HCT116 (cell line): ENCODE results near the gene RANBP17. TPM values are rescaled to one million over a fixed set of nuclear protein-coding genes. Genes with fewer than 3 reads are reported as not detected.

Experiments used
- ATAC-seq: fragments of 200-7000 bp; cut with Tn5 transposase; 2 replicates; pipeline ENCODE4 v1.9.1; 2020; ENCODE audit warnings: mild to moderate bottlenecking, moderate library complexity
- BruUV-seq: library from RNA; stranded (reverse); fragments of 400-500 nt; replicated peaks from 2 replicates; lab custom pipeline; 2021; lab: Mats Ljungman, UMichigan
- CTCF ChIA-PET: fragments of 300-600 bp; sonication (Branson Sonifier 250); formaldehyde crosslinking; loops from one replicate; lab custom pipeline; 2021; ENCODE audit warnings: antibody characterized with exemption; lab: Charles Lee
- POLR2A ChIA-PET: fragments of 300-600, 350-600 bp; sonication (Branson Sonifier 250); formaldehyde crosslinking; loops from one replicate; lab custom pipeline; 2021; ENCODE audit warnings: antibody characterized with exemption; lab: Charles Lee
- RAD21 ChIA-PET, 2 experiments: fragments of 300-600 bp; sonication (Branson Sonifier 250); formaldehyde crosslinking; loops; one replicate each; lab custom pipeline; 2023; ENCODE audit warnings: low total read pairs in 2 of 2; ENCODE audit not compliant: uncharacterized antibody in 2 of 2, unreplicated experiment in 2 of 2, low non-redundant PET in 1 of 2; lab: Charles Lee
- DNase-seq: peaks from one replicate; pipeline ENCODE4 v3.0.0-alpha.2; 2010; ENCODE audit warnings: low read depth, low spot score
- H2AFZ ChIP-seq: fragments of 200-600 bp; shearing (Covaris generic), sonication (generic); 2 replicates; pipeline ENCODE4 v1.6.1; 2017; ENCODE audit warnings: low read depth, mixed run types, mixed read lengths, antibody characterized with exemption, low read length; ENCODE audit not compliant: poor library complexity, severe bottlenecking
- H3K27ac ChIP-seq: 2 replicates; pipeline ENCODE4 v1.5.1; 2012; ENCODE audit warnings: low read depth, low read length
- H3K27me3 ChIP-seq: fragments of 200-600 bp; sonication (generic); 2 replicates; pipeline ENCODE4 v1.6.1; 2016; ENCODE audit warnings: mixed run types, low read length, mixed read lengths; ENCODE audit not compliant: insufficient read depth
- H3K36me3 ChIP-seq, 2 experiments: fragments of 200-500 bp in 1 of 2; fragments of 200-600 bp in 1 of 2; sonication (Bioruptor generic) in 1 of 2; sonication (generic) in 1 of 2; 2 replicates each; pipeline versions ENCODE4 v1.5.1 to v1.6.1; 2014 to 2016; ENCODE audit warnings: low read length in 2 of 2, inconsistent platforms in 1 of 2, mixed read lengths in 1 of 2, mixed run types in 1 of 2; ENCODE audit not compliant: insufficient read depth in 2 of 2, control insufficient read depth in 1 of 2
- H3K4me1 ChIP-seq, 2 experiments: fragments of 200-600 bp in 1 of 2; sonication (generic) in 1 of 2; 2 replicates each; pipeline versions ENCODE4 v1.5.1 to v1.6.1; 2012 to 2017; ENCODE audit warnings: low read length in 2 of 2, inconsistent platforms in 1 of 2, mild to moderate bottlenecking in 1 of 2, mixed read lengths in 1 of 2, mixed run types in 1 of 2, moderate library complexity in 1 of 2; ENCODE audit not compliant: insufficient read depth in 2 of 2, control insufficient read depth in 1 of 2
- H3K4me2 ChIP-seq: fragments of 200-600 bp; sonication (generic); 2 replicates; pipeline ENCODE4 v1.6.1; 2017; ENCODE audit warnings: mixed run types, low read length, mixed read lengths
- H3K4me3 ChIP-seq, 2 experiments: fragments of 200-600 bp in 1 of 2; sonication (generic) in 1 of 2; replicated peaks in 1 of 2; 2 replicates each; pipeline ENCODE4 v1.5.1; 2011 to 2016; ENCODE audit warnings: low read length in 2 of 2, control low read depth in 1 of 2, low read depth in 1 of 2, mild to moderate bottlenecking in 1 of 2, mixed read lengths in 1 of 2, mixed run types in 1 of 2
- H3K79me2 ChIP-seq: fragments of 200-600 bp; sonication (generic); 2 replicates; pipeline ENCODE4 v1.6.1; 2017; ENCODE audit warnings: mild to moderate bottlenecking, mixed run types, low read length, moderate library complexity, mixed read lengths; ENCODE audit not compliant: insufficient read depth
- H3K9ac ChIP-seq: fragments of 200-600 bp; sonication (generic); 2 replicates; pipeline ENCODE4 v1.6.1; 2016; ENCODE audit warnings: low read length, mixed read lengths
- H3K9me2 ChIP-seq: fragments of 200-600 bp; sonication (generic), shearing (Covaris generic); 2 replicates; pipeline ENCODE4 v1.6.1; 2017; ENCODE audit warnings: mixed run types, mild to moderate bottlenecking, moderate library complexity; ENCODE audit not compliant: insufficient read depth
- H3K9me3 ChIP-seq, 2 experiments: fragments of 200-500 bp in 1 of 2; fragments of 200-600 bp in 1 of 2; sonication (Bioruptor generic) in 1 of 2; sonication (generic) in 1 of 2; 2 replicates each; pipeline ENCODE4 v1.6.1; 2014 to 2017; ENCODE audit warnings: low read length in 2 of 2, mixed read lengths in 2 of 2, inconsistent platforms in 1 of 2, low read depth in 1 of 2, mild to moderate bottlenecking in 1 of 2, mixed run types in 1 of 2, moderate library complexity in 1 of 2; ENCODE audit not compliant: control insufficient read depth in 1 of 2, insufficient read depth in 1 of 2
- H4K20me1 ChIP-seq: fragments of 200-600 bp; sonication (generic), shearing (Covaris generic); 2 replicates; pipeline ENCODE4 v1.6.1; 2017; ENCODE audit warnings: mixed run types, mild to moderate bottlenecking, moderate library complexity; ENCODE audit not compliant: insufficient read depth
- ATF3 ChIP-seq: IDR thresholded peaks from 2 replicates; pipeline ENCODE4 v1.6.1; 2012
- CBX3 ChIP-seq: IDR thresholded peaks from 2 replicates; pipeline ENCODE4 v1.6.1; 2012; ENCODE audit warnings: low read depth
- CEBPB ChIP-seq: IDR thresholded peaks from 2 replicates; pipeline ENCODE4 v1.6.1; 2012; ENCODE audit warnings: low read depth
- CTCF ChIP-seq, 3 experiments: fragments of 200-600 bp in 1 of 3; sonication (generic) in 1 of 3; IDR thresholded peaks in 2 of 3; conservative IDR thresholded peaks in 1 of 3; 2 replicates each; pipeline ENCODE4 v1.5.1; 2012 to 2017; ENCODE audit warnings: low read depth in 2 of 3, low read length in 2 of 3, antibody characterized with exemption in 1 of 3, borderline replicate concordance in 1 of 3, control low read depth in 1 of 3, mild to moderate bottlenecking in 1 of 3, mixed read lengths in 1 of 3, mixed run types in 1 of 3, moderate library complexity in 1 of 3; ENCODE audit not compliant: insufficient read depth in 1 of 3
- EGR1 ChIP-seq: IDR thresholded peaks from 2 replicates; pipeline ENCODE4 v1.6.1; 2012; ENCODE audit warnings: low read depth
- ELF1 ChIP-seq: IDR thresholded peaks from 2 replicates; pipeline ENCODE4 v1.6.1; 2012; ENCODE audit warnings: low read depth, borderline replicate concordance
- EZH2phosphoT487 ChIP-seq: fragments of 200-600 bp; IDR thresholded peaks from 2 replicates; pipeline ENCODE4 v1.6.1; 2018; ENCODE audit warnings: antibody characterized with exemption, borderline replicate concordance
- JUND ChIP-seq: IDR thresholded peaks from 2 replicates; pipeline ENCODE4 v1.6.1; 2012
- RAD21 ChIP-seq: IDR thresholded peaks from 2 replicates; pipeline ENCODE4 v1.6.1; 2012; ENCODE audit warnings: low read depth, mild to moderate bottlenecking
- SP1 ChIP-seq: IDR thresholded peaks from 2 replicates; pipeline ENCODE4 v1.6.1; 2012; ENCODE audit warnings: low read depth
- TCF7L2 ChIP-seq: IDR thresholded peaks from 2 replicates; pipeline ENCODE4 v1.7.0; 2011; ENCODE audit warnings: borderline replicate concordance, inconsistent platforms; ENCODE audit not compliant: insufficient read depth, insufficient read length; ENCODE audit errors: extremely low read depth
- ZBTB33 ChIP-seq: IDR thresholded peaks from 2 replicates; pipeline ENCODE4 v1.6.1; 2011; ENCODE audit warnings: mild to moderate bottlenecking, low read length, moderate library complexity; ENCODE audit not compliant: insufficient replicate concordance; ENCODE audit errors: extremely low read depth
- ZFX ChIP-seq: fragments of 450-650 bp; IDR thresholded peaks from 2 replicates; pipeline ENCODE4 v1.6.1; 2017
- ZNF274 ChIP-seq: fragments of 200-500 bp; sonication (Bioruptor generic); IDR thresholded peaks from 2 replicates; pipeline ENCODE4 v1.6.1; 2014; ENCODE audit warnings: mild to moderate bottlenecking, low read depth, low read length, inconsistent platforms
- intact Hi-C: fragments of 100-400 bp; cut with micrococcal nuclease; formaldehyde crosslinking; loops from 2 replicates; pipeline ENCODE4 v1.10.0; 2022
- total RNA-seq: library from RNA; stranded (reverse); gene quantifications from one replicate; pipeline ENCODE4 v1.2.1, GENCODE V29; 2021; ENCODE audit not compliant: unreplicated experiment

The RANBP17 gene
- total RNA-seq, 1 experiment from 2014 or later: 18.2 TPM

DNA sequence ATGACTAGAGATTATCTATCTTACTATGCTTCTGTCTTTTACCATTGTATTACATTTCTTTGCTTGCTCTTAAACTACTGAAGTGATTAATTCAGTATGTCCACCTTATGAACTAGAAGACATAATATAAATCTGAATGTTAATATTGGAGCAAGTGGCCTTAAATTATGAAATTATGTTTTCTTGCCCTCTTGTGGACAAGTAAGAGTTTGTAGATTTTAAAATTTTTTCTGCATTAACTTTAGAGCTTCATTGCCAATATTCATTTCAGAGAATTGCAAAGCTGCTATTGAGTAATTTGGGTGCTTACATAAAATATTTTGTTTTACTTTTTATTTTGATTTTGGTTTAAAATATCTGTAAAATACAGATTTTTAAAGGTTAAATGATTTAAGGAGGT, 55.3 kb downstream of the RANBP17 start:
- intact Hi-C loops: loop anchor here (5.0 kb wide), 1 partner anchor 110 kb away; no protein-coding TSS in a partner anchor
- POLR2A ChIA-PET: no interaction called here

More for the DNA sequence above, 55.3 kb downstream of the RANBP17 start:
- H3K79me2 ChIP-seq: no peaks in the 10 kb centered on the region
- H4K20me1 ChIP-seq: no peaks in the 10 kb centered on the region
- CTCF ChIA-PET: interaction anchor here (1.0 to 1.4 kb wide), 3 partner anchors 22 to 173 kb away, joined by 3 to 4 read pairs (median 3); no protein-coding TSS in a partner anchor
- H3K9me2 ChIP-seq: no peaks in the 10 kb centered on the region
- BruUV-seq: no TSS peak
- H3K9me3 ChIP-seq: no peaks in the 10 kb centered on the region
- DNase-seq: no peak
- no peak overlapping the region for H2AFZ ChIP-seq
- H3K27ac ChIP-seq: no peak overlapping the region
- no peak overlapping the region for H3K4me2 ChIP-seq
- no peak overlapping the region for H3K9ac ChIP-seq
- no peak for TF ChIP-seq EZH2phosphoT487
- no peak for TF ChIP-seq JUND
- no peak for TF ChIP-seq ELF1
- no peak for TF ChIP-seq ZNF274
- no peak for TF ChIP-seq TCF7L2
- no peak for TF ChIP-seq ZBTB33
- no peak for TF ChIP-seq SP1
- TF ChIP-seq EGR1: no peak
- peak in 2 of 3 experiments; percentile 17 to 28; a peak in 2 of 6 replicates for TF ChIP-seq CTCF (IDR thresholded peaks at IDR 0.05 in 2 of 3, conservative IDR thresholded peaks at IDR 0.05 in 1 of 3; ENCODE audit: borderline replicate concordance in 1 of 3, insufficient read depth in 1 of 3, low read depth in 2 of 3, low read length in 2 of 3)
- TF ChIP-seq RAD21: peak; percentile 30
- no peak for TF ChIP-seq ATF3
- TF ChIP-seq CEBPB: no peak
- no peak for TF ChIP-seq CBX3
- TF ChIP-seq ZFX: no peak
- TF ChIP-seq, all 23 proteins: peak for 2
- no peaks in the 10 kb centered on the region for H3K27me3 ChIP-seq
- H3K4me3 ChIP-seq: no peak overlapping the region
- no peak for ATAC-seq
- H3K4me1 ChIP-seq: no peaks in the 10 kb centered on the region
- RAD21 ChIA-PET: no interaction called here
- no peaks in the 10 kb centered on the region for H3K36me3 ChIP-seq
